Measurements from ENCODE around the gene CAMK4. TPM values are rescaled to one million over a fixed set of nuclear protein-coding genes. Genes with fewer than 3 reads are reported as not detected.
A peak's percentile ranks its signal among the peaks of the same experiment; 100 is the strongest.

CAMK4 gene
- total and polyA plus RNA-seq, 9 of the 15 experiments (the other 6 are each of a cell fraction or from before 2014, with no cell fraction given), result 0.35 TPM; not detected in 8

DNA sequence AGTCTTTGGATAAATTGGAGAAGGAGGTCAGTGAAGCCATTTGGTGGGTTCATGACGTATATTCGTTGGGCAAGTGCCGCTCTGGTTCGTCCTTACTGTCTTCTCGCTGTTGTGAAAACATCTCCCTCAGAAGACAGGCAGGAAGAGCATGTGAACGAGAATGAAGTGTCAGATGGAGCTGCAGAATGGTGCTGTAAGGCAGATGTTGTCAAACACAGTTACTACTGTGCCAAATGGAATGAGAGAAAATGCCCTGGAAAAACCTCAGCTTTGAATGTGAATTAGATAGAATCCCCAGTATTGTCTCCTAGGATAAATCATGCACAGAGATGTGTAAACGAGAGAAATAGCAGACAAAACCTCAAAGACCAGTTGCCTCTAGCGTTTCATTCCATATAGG, 121.5 kb downstream of the CAMK4 start:
- Histone ChIP-seq H3K4me1 (replicated peaks in 1 of 2; ENCODE audit: control insufficient read depth in 2 of 2, insufficient read depth in 2 of 2, low read length in 2 of 2) (no peaks in the 10 kb centered on the region), H3K9me1 (ENCODE audit: control insufficient read depth, insufficient read depth, low read length) (no peaks in the 10 kb centered on the region), H3K4me2 (ENCODE audit: insufficient read depth, low read length) (no peak overlapping the region), H3K27me3 (ENCODE audit: control insufficient read depth in 2 of 2, insufficient read depth in 2 of 2, low read length in 2 of 2) (no peaks in the 10 kb centered on the region), H3K79me2 (ENCODE audit: control insufficient read depth, insufficient read depth, low read length) (no peaks in the 10 kb centered on the region), H3K9ac (ENCODE audit: insufficient read depth in 1 of 2, low read depth in 2 of 2, low read length in 2 of 2) (no peak overlapping the region), H3K9me3 (replicated peaks; ENCODE audit: control insufficient read depth, insufficient read depth, low read depth, low read length) (no peaks in the 10 kb centered on the region), H2AFZ (ENCODE audit: low read depth, low read length) (peak overlapping the region; percentile 40; the same call in 1 of the 2 replicates), H3K36me3 (ENCODE audit: control insufficient read depth, insufficient read depth, low read length) (no peaks in the 10 kb centered on the region), H4K20me1 (replicated peaks; ENCODE audit: control insufficient read depth, insufficient read depth, low read length) (no peaks in the 10 kb centered on the region), H3K4me3 (no peak overlapping the region), H3K27ac (ENCODE audit: extremely low read depth, low read depth, low read length) (no peak overlapping the region)
- TF ChIP-seq, protein P1, sequence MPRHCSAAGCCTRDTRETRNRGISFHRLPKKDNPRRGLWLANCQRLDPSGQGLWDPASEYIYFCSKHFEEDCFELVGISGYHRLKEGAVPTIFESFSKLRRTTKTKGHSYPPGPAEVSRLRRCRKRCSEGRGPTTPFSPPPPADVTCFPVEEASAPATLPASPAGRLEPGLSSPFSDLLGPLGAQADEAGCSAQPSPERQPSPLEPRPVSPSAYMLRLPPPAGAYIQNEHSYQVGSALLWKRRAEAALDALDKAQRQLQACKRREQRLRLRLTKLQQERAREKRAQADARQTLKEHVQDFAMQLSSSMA (CRISPR knock-in tag; IDR thresholded peaks at IDR 0.05), result no peak
- TF ChIP-seq COPS2 (conservative IDR thresholded peaks at IDR 0.05) (no peak), SMAD3 (CRISPR knock-in tag; conservative IDR thresholded peaks at IDR 0.05) (no peak), CSDE1 (IDR thresholded peaks at IDR 0.05) (no peak), CBFA2T3 (IDR thresholded peaks at IDR 0.05) (no peak), SETDB1 (IDR thresholded peaks at IDR 0.05; ENCODE audit: low read length) (no peak), RBFOX2 (IDR thresholded peaks at IDR 0.05; ENCODE audit: low read depth, low read length) (no peak), SAFB2 (IDR thresholded peaks at IDR 0.05; ENCODE audit: borderline replicate concordance, low read depth, low read length, severe bottlenecking) (no peak), ZNF263 (CRISPR knock-in tag; IDR thresholded peaks at IDR 0.05; ENCODE audit: borderline replicate concordance) (no peak), KHSRP (IDR thresholded peaks at IDR 0.05) (no peak), MYC (IDR thresholded peaks at IDR 0.05; ENCODE audit: low read depth, low read length) (no peak), MYC (CRISPR knock-in tag; IDR thresholded peaks at IDR 0.05; ENCODE audit: borderline replicate concordance, low read depth) (no peak)
- in situ Hi-C loops (cut with MboI) (no loop called here), intact Hi-C loops (cut with micrococcal nuclease) (no loop called here)
- 9% methylated on average over 8 of the region's 8 CpGs for WGBS (ENCODE audit: insufficient coverage, low coverage, missing lambda C conversion rate)
- ChIA-PET POLR2A (interaction anchor here (0.6 kb wide), 1 partner anchor 31 kb away, joined by 3 read pairs; no protein-coding TSS in a partner anchor), CTCF (ENCODE audit: low intra/inter-chr PET ratio) (no interaction called here)
- DNase-seq (ENCODE audit: extremely low read depth in 1 of 4, low spot score in 3 of 4), result no peak
- no TSS peak for BruUV-seq (replicated peaks)
- no peak for ATAC-seq
- FAIRE-seq, result no peak
